ENCODE measurements around the gene RHCG.

DNA sequence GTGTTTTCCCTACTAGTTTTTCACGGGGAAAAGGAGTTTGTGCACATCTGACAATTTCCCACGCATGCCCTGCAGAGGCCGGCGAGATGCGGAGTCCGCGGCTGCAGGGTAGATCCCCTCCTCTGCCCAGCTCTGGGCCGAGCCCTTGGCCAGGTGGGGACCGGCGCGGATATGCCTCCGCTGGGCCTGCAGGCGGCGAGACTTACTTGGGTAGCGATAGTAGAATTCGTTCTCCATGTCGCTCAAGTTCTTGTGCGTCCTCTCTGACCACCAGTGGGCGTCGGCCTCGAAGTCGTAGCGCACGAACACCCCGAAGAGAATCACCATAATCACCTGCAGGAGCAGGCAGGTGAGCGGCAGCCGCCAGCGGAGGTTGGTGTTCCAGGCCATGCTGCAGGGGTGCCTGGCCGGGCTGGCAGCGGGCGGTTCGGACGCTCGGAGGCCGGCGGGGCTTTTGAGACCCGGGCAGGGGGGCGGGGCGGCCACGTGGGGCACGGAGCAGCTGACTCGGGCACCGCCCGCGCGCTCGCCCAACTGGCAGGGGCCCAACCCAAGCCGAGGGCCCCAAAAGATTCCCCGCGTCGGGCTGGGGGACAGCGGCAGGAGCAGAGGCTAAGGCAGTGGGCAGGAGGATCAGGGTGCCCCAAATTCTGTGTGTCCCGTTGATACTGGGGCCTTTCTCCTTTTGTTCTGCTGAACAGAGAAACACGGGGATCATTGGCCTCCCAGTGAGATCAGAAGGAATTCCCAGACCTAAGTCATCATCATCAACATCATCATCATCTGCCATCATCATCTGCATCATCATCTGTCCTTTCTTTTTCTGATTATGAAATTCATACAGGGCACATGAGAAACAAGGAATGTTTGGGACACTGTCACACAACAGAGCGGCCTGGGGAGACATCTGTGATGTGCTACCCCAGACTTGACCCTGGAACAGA is at the start of gene RHCG:
- TF ChIP-seq CTCF (IDR thresholded peaks at IDR 0.05) (peak in 1 of 3 experiments; percentile 29), POLR2A (IDR thresholded peaks at IDR 0.05) (no peak)
